Measurements from ENCODE around the gene ELF5.

DNA sequence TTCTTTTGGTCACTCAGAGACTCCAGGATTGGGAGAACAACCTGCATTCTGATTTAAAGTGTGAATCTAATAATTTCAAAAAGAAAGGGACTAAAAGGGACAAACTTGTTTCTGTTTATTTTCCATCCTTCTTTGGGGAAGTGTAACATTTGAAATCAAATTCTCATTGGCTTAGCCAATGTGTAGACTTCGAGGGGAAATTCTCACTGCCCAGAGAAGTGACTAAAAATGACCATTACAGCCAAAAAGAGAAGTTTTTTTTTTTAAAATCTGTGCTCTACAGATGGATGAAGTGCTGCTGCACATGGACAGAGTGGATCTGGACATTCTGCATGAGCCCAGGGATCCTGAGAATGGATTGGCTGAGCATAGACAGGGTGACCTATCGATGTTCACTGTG lies 49.4 kb upstream of the ELF5 start:
- TF ChIP-seq, protein P1, sequence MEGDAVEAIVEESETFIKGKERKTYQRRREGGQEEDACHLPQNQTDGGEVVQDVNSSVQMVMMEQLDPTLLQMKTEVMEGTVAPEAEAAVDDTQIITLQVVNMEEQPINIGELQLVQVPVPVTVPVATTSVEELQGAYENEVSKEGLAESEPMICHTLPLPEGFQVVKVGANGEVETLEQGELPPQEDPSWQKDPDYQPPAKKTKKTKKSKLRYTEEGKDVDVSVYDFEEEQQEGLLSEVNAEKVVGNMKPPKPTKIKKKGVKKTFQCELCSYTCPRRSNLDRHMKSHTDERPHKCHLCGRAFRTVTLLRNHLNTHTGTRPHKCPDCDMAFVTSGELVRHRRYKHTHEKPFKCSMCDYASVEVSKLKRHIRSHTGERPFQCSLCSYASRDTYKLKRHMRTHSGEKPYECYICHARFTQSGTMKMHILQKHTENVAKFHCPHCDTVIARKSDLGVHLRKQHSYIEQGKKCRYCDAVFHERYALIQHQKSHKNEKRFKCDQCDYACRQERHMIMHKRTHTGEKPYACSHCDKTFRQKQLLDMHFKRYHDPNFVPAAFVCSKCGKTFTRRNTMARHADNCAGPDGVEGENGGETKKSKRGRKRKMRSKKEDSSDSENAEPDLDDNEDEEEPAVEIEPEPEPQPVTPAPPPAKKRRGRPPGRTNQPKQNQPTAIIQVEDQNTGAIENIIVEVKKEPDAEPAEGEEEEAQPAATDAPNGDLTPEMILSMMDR (IDR thresholded peaks at IDR 0.05), result no peak
- TF ChIP-seq POLR2A (IDR thresholded peaks at IDR 0.05), result no peak
